Esophagus squamous epithelium (tissue), 5 donors: ENCODE results near the gene ETS1. TPM values are rescaled to one million over a fixed set of nuclear protein-coding genes. Genes with fewer than 3 reads are reported as not detected.

Experiments
- DNase-seq: peaks from one replicate; lab custom pipeline; 2025; lab: John Stamatoyannopoulos, UW
- H3K27ac ChIP-seq, 4 donors: fragments of 200-600 bp; sonication (generic); one replicate each; pipeline ENCODE4 v1.5.1; 2016 to 2019; ENCODE audit warnings: mild to moderate bottlenecking in 1 of 4
- H3K27me3 ChIP-seq, 4 donors: fragments of 200-600 bp; sonication (generic); 1 replicate in 3 of 4; 2 replicates in 1 of 4; pipeline versions ENCODE4 v1.5.1 to v1.6.0; 2017 to 2021; ENCODE audit warnings: antibody characterized with exemption in 1 of 4
- H3K36me3 ChIP-seq, 3 donors: fragments of 200-600 bp; sonication (generic); one replicate each; pipeline ENCODE4 v1.5.1; 2016 to 2019
- H3K4me1 ChIP-seq, 3 donors: fragments of 200-600 bp; sonication (generic); one replicate each; pipeline ENCODE4 v1.5.1; 2017 to 2019
- H3K4me3 ChIP-seq, 4 donors: fragments of 200-600 bp; sonication (generic); 1 replicate in 3 of 4; 2 replicates in 1 of 4; pipeline ENCODE4 v1.5.1; 2016 to 2019; ENCODE audit warnings: mild to moderate bottlenecking in 2 of 4, moderate library complexity in 1 of 4
- H3K9me3 ChIP-seq, 3 donors: fragments of 200-600 bp; sonication (generic); one replicate each; pipeline ENCODE4 v1.5.1; 2016 to 2019
- POLR2A ChIP-seq, 4 donors: fragments of 450-650 bp; IDR thresholded peaks; one replicate each; pipeline ENCODE4 v1.6.1; 2017; ENCODE audit warnings: antibody characterized with exemption in 4 of 4, mild to moderate bottlenecking in 4 of 4, moderate library complexity in 3 of 4
- WGBS, 2 donors: methylation state at CpG; one replicate each; pipeline ENCODE4 v1.1.5; 2018; 5-methylcytosine and 5-hydroxymethylcytosine counted together
- intact Hi-C: fragments of 100-400 bp; cut with DNase I; formaldehyde crosslinking; loops from one replicate; pipeline ENCODE4 v1.15.0; 2022
- total RNA-seq, 4 donors: library from RNA; depleted of rRNA; stranded (reverse); fragments of >200 nt; gene quantifications; one replicate each; pipeline ENCODE4 v1.1.0, GENCODE V29; 2016
- TF ChIP-seq, protein P1 (sequence below), 6 experiments: fragments of 450-650 bp in 4 of 6; fragments of 200-600 bp in 2 of 6; sonication (generic) in 2 of 6; IDR thresholded peaks; one replicate each; pipeline ENCODE4 v1.5.1; 2016 to 2019; ENCODE audit warnings: antibody characterized with exemption in 6 of 6, mild to moderate bottlenecking in 4 of 6, moderate library complexity in 4 of 6
- donor health status: DM: yes; HTN: yes; CAD: no.

Gene ETS1
- total RNA-seq, 4 donors from 2014 or later, result 3.4 to 37.0 (median 16.4) TPM

DNA sequence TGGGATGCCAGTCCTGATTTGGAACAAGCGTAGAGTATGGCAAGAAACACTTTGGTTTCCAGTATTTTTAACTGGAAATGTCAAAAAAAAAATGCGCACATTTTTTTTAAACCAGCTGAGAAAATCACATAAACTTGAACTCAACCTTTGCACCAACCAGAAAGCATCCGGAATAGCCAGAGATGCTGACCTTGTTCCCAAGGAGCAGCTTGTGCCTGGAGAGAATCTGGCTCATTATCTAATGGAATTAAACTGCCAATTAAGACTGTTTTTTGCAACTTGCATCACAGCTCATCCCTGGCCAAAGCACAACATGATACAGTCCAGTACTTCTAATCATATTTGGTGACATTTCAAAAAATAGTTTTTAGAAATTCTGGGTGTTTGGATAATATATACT lies 8.4 kb upstream of the ETS1 start:
- TF ChIP-seq, protein P1, sequence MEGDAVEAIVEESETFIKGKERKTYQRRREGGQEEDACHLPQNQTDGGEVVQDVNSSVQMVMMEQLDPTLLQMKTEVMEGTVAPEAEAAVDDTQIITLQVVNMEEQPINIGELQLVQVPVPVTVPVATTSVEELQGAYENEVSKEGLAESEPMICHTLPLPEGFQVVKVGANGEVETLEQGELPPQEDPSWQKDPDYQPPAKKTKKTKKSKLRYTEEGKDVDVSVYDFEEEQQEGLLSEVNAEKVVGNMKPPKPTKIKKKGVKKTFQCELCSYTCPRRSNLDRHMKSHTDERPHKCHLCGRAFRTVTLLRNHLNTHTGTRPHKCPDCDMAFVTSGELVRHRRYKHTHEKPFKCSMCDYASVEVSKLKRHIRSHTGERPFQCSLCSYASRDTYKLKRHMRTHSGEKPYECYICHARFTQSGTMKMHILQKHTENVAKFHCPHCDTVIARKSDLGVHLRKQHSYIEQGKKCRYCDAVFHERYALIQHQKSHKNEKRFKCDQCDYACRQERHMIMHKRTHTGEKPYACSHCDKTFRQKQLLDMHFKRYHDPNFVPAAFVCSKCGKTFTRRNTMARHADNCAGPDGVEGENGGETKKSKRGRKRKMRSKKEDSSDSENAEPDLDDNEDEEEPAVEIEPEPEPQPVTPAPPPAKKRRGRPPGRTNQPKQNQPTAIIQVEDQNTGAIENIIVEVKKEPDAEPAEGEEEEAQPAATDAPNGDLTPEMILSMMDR (IDR thresholded peaks at IDR 0.05), result no peak
- TF ChIP-seq POLR2A (IDR thresholded peaks at IDR 0.05), result no peak
- DNase-seq, result no peak
- H3K4me1 ChIP-seq, result no peaks in the 10 kb centered on the region
- no peaks in the 10 kb centered on the region for H3K9me3 ChIP-seq
- intact Hi-C loops, result no loop called here
- H3K4me3 ChIP-seq, result no peak overlapping the region
- H3K27ac ChIP-seq, result no peak overlapping the region
- peaks cover 0 to 37% (median 0%) of the 10 kb centered on the region in 4 donors for H3K27me3 ChIP-seq
- WGBS, 2 donors, result 71 to 83% methylated on average over 3 of the region's 3 CpGs
- no peaks in the 10 kb centered on the region for H3K36me3 ChIP-seq

DNA sequence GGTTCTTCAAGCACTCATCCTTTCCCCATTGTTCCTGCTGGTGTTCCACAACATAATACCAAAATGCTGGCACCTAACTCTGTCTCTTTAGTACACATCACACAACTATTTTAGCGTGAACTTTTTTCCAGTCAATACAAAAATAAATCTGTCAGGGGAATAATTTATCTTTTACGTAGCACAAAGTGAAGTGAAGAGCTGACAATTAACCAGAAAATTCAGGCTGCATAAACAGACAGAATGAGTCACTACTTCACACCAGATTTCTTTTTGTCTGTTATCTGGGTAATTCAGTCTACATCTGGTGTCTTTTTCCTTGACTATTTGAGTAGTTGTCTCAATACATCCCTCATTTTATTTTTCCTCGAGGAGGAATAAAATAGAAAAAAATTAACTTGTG lies 7.9 kb upstream of the ETS1 start:
- Histone ChIP-seq H3K27ac (no peak overlapping the region), H3K4me3 (no peak overlapping the region), H3K36me3 (no peaks in the 10 kb centered on the region), H3K27me3 (peaks cover 0 to 37% (median 0%) of the 10 kb centered on the region in 4 donors), H3K4me1 (no peaks in the 10 kb centered on the region), H3K9me3 (no peaks in the 10 kb centered on the region)
- intact Hi-C loops, result no loop called here
- 32 to 34% methylated on average over 3 of the region's 3 CpGs for WGBS, 2 donors
- TF ChIP-seq, protein P1 (IDR thresholded peaks at IDR 0.05), result no peak
- no peak for TF ChIP-seq POLR2A (IDR thresholded peaks at IDR 0.05)
- no peak for DNase-seq

DNA sequence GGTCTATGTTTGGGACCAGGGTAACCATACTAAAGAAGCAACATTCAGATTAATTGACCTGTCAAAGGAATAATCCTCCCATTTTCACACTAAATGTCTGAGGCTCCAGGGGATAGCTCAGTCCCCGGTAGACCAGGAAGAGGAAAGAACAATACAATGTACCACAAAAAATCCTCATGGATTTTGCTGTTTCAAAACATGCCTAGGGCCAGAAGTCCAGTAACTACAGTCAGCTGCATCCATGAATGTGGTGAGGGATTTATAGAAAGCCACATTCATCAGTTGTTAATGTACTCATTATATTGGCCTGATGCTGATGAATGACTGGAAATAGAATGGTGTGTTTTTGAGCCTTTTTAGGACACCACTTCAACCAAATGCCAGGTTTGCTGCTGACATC lies 6.9 kb upstream of the ETS1 start:
- 13 to 29% methylated on average over 1 of the region's 1 CpG for WGBS, 2 donors
- no peaks in the 10 kb centered on the region for H3K36me3 ChIP-seq
- H3K27ac ChIP-seq, result no peak overlapping the region
- H3K4me3 ChIP-seq, result no peak overlapping the region
- no peak for TF ChIP-seq POLR2A (IDR thresholded peaks at IDR 0.05)
- TF ChIP-seq, protein P1 (IDR thresholded peaks at IDR 0.05), result no peak
- H3K4me1 ChIP-seq, result no peaks in the 10 kb centered on the region
- no peak for DNase-seq
- peaks cover 0 to 37% (median 0%) of the 10 kb centered on the region in 4 donors for H3K27me3 ChIP-seq
- intact Hi-C loops, result no loop called here
- H3K9me3 ChIP-seq, result no peaks in the 10 kb centered on the region

- Histone ChIP-seq H3K4me1 (no peaks in the 10 kb centered on the region), H3K4me3 (no peak overlapping the region), H3K36me3 (no peaks in the 10 kb centered on the region), H3K9me3 (no peaks in the 10 kb centered on the region), H3K27me3 (peaks cover 0 to 46% (median 0%) of the 10 kb centered on the region in 4 donors), H3K27ac (no peak overlapping the region)
- whole genome bisulfite sequencing, 2 donors, result 45 to 49% methylated on average over 4 of the region's 4 CpGs
- TF ChIP-seq, protein P1 (IDR thresholded peaks at IDR 0.05), result no peak
- no peak for TF ChIP-seq POLR2A (IDR thresholded peaks at IDR 0.05)
- DNase-seq, result no peak
- intact Hi-C loops, result no loop called here
Observed at GRCh38 chr11:128593281-128593680, 5.9 kb upstream of the ETS1 start.

GRCh38 chr11:128592454-128592853 lies 5.1 kb upstream of the ETS1 start:
- intact Hi-C loops, result no loop called here
- Histone ChIP-seq H3K27me3 (peaks cover 0 to 52% (median 0%) of the 10 kb centered on the region in 4 donors), H3K36me3 (no peaks in the 10 kb centered on the region), H3K27ac (no peak overlapping the region), H3K4me3 (no peak overlapping the region), H3K9me3 (no peaks in the 10 kb centered on the region), H3K4me1 (no peaks in the 10 kb centered on the region)
- no peak for DNase-seq
- 52 to 69% methylated on average over 7 of the region's 7 CpGs for WGBS, 2 donors
- TF ChIP-seq POLR2A (IDR thresholded peaks at IDR 0.05), result no peak
- TF ChIP-seq, protein P1 (IDR thresholded peaks at IDR 0.05), result no peak
